Urinary bladder (tissue), 4 donors: ENCODE data around the gene CCM2L. TPM values are rescaled to one million over a fixed set of nuclear protein-coding genes. Genes with fewer than 3 reads are reported as not detected.

Experiments used
- DNase-seq: peaks from one replicate; pipeline ENCODE4 v3.0.0-alpha.2; 2015; ENCODE audit errors: extremely low spot score
- H3K27ac ChIP-seq: one replicate; pipeline ENCODE4 v1.5.1; 2013; ENCODE audit warnings: low read depth, mild to moderate bottlenecking, moderate library complexity
- H3K36me3 ChIP-seq: one replicate; pipeline ENCODE4 v1.6.1; 2013; ENCODE audit warnings: mild to moderate bottlenecking, moderate library complexity; ENCODE audit not compliant: insufficient read depth
- H3K4me1 ChIP-seq: one replicate; pipeline ENCODE4 v1.6.1; 2013; ENCODE audit warnings: mild to moderate bottlenecking, moderate library complexity; ENCODE audit not compliant: insufficient read depth
- H3K4me3 ChIP-seq: one replicate; pipeline ENCODE4 v1.5.1; 2013; ENCODE audit warnings: low read depth, low read length
- WGBS: extraction: QIAGEN DNeasy Blood & Tissue Kit; methylation state at CpG from one replicate; pipeline ENCODE4 v1.1.7; 2013; 5-methylcytosine and 5-hydroxymethylcytosine counted together
- polyA plus RNA-seq: library from polyadenylated mRNA; stranded (reverse); fragments of 200-250 nt; gene quantifications from one replicate; pipeline ENCODE4 v1.2.3, GENCODE V29; 2013
- total RNA-seq: library from RNA; depleted of rRNA; stranded (reverse); fragments of >200 nt; gene quantifications from one replicate; pipeline ENCODE4 v1.2.3, GENCODE V29; 2014
- donor health status: healthy with polysubstance abuse.
- donor health status: healthy.

CCM2L gene
- total and polyA plus RNA-seq, 2 donors: 5.8 to 9.3 TPM

- no peaks in the 10 kb centered on the region for H3K4me1 ChIP-seq
- no peak overlapping the region for H3K27ac ChIP-seq
- no peaks in the 10 kb centered on the region for H3K36me3 ChIP-seq
- no peak for DNase-seq
- 52% methylated on average over 8 of the region's 8 CpGs for WGBS
- H3K4me3 ChIP-seq: no peak overlapping the region
These were observed 3.1 kb upstream of the CCM2L start for GRCh38 chr20:32006841-32007786.

GRCh38 chr20:32007787-32008616, 2.2 kb upstream of the CCM2L start:
- no peaks in the 10 kb centered on the region for H3K36me3 ChIP-seq
- no peaks in the 10 kb centered on the region for H3K4me1 ChIP-seq
- WGBS: 18% methylated on average over 10 of the region's 10 CpGs
- DNase-seq: no peak
- H3K27ac ChIP-seq: no peak overlapping the region
- H3K4me3 ChIP-seq: no peak overlapping the region

DNA sequence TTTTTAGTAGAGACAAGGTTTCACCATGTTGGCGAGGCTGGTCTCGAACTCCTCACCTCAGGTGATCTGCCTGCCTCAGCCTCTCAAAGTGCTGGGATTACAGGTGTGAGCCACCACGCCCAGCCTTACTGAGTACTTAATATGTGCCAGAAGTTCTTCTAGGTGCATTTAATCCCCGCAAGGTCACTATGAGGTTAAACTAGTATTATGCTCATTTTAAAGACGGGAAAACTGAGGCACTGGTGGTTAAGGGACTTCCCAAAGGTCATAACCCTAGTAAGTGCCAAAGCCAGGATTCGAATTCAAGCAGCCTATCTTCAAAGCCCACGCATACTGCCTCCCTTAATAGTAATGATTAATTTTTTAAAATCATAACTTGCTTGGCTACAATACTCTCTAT, 674 bp upstream of the CCM2L start:
- H3K27ac ChIP-seq: no peak overlapping the region
- no peak overlapping the region for H3K4me3 ChIP-seq
- no peak for DNase-seq
- WGBS: 87% methylated on average over 7 of the region's 7 CpGs
- H3K4me1 ChIP-seq: no peaks in the 10 kb centered on the region
- H3K36me3 ChIP-seq: no peaks in the 10 kb centered on the region

- Histone ChIP-seq H3K36me3 (no peaks in the 10 kb centered on the region), H3K4me1 (no peaks in the 10 kb centered on the region), H3K27ac (no peak overlapping the region), H3K4me3 (peak overlapping the region; percentile 2)
- DNase-seq: no peak
- WGBS: 29% methylated on average over 8 of the region's 8 CpGs
These were observed 428 bp downstream of the CCM2L start for GRCh38 chr20:32010666-32011065.

DNA sequence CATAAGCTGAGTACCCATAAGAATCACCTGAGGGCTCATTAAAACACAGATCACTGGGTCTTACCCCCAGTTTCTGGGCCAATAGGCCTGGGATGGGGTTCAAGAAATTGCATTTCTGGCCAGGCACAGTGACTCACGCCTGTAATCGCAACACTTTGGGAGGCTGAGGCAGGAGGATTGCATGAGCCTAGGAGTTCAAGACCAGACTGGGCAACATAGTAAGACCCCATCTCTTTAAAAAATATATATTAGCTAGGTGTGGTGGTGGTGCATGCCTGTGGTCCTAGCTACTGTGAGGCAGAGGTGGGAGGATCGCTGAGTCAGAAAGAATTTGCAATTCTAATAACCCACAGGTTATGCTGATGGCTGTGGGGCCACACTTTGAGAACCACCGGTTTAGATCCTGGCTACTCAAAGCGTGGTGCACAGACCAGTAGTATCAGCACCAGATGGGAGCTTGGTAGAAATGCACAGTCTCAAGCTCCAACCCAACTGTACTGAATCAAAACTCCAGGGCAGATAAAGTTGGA, 2.0 kb downstream of the CCM2L start:
- 74% methylated on average over 5 of the region's 5 CpGs for WGBS
- H3K4me3 ChIP-seq: no peak overlapping the region
- DNase-seq: no peak
- no peaks in the 10 kb centered on the region for H3K4me1 ChIP-seq
- no peaks in the 10 kb centered on the region for H3K36me3 ChIP-seq
- no peak overlapping the region for H3K27ac ChIP-seq

- H3K27ac ChIP-seq: no peak overlapping the region
- no peaks in the 10 kb centered on the region for H3K4me1 ChIP-seq
- 80% methylated on average over 7 of the region's 7 CpGs for WGBS
- H3K36me3 ChIP-seq: no peaks in the 10 kb centered on the region
- no peak for DNase-seq
- H3K4me3 ChIP-seq: no peak overlapping the region
These were observed 3.1 kb downstream of the CCM2L start for GRCh38 chr20:32013326-32013725.

DNA sequence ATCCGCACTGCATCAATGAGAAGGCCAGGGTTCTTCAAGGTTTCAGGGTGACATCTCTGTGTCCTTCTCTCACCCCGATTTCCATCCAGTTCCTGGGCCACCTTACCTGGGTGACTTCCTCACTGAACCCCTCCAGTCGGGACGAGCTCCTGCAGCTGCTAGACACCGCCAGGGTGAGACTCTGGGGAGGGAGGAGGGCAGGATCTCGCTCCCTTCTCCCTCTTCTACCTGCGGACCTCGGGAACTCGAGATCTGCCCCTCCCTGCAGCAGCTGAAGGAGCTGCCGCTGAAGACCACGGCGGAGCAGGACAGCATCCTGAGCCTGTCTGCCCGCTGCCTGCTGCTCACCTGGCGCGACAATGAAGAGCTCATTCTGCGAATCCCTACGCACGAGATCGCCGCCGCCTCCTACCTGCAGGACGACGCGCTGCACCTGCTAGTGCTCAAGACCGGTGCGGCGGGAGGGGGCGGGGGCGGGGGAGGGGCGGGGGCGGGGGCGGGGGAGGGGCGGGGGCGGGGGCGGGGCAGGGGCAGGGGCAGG, 7.5 kb downstream of the CCM2L start:
- Histone ChIP-seq H3K4me3 (no peak overlapping the region), H3K36me3 (no peaks in the 10 kb centered on the region), H3K27ac (no peak overlapping the region), H3K4me1 (peaks cover 1% of the 10 kb centered on the region)
- 9% methylated on average over 28 of the region's 35 CpGs for WGBS
- no peak for DNase-seq

DNA sequence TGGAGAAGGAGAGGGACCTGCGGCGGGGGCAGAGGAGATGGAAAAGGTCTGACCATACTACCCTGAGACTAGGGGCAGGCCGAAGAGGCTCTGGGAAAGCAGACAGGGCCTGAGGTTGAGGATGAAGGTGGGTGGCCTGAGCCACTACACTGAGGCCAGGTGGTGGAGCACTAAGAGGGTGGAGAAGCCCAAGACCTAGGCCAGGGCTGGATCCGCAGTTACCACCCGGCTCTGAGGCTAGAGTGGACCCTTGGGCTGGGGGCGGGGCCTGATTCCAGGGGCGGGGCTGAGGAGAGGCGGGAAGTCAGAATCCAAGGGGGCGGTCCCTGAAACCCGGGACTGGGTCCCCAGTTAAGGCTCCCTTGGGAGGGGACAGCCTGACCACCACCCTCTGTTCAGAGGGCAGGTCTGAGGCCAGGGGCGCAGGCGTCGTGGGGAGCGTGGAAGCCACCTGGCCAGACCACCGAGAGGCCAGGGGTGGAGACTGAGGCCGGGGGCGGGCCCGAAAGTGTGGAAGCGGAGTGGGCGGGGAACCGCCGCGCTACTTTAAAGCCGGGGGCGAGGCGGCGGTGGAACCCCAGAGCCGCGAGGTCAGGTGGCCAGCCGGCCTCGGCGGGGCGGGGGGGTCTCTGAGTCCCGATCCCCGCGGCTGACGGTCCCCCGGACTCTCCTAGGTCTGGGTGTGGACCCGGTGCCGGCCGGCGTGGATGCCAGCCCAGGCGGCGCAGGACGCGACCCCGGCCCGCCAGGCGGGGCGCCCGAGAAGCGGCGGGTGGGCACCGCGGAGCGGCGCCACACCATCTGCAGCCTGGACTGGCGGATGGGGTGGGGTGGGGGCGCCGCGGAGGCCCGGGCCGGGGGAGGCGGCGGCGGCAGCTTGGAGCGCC, 8.3 kb downstream of the CCM2L start:
- DNase-seq: no peak
- peak overlapping the region; percentile 59 for H3K4me3 ChIP-seq
- peaks cover 1% of the 10 kb centered on the region for H3K4me1 ChIP-seq
- under 1% methylated on average over 67 of the region's 67 CpGs for WGBS
- no peak overlapping the region for H3K27ac ChIP-seq
- H3K36me3 ChIP-seq: no peaks in the 10 kb centered on the region

- Histone ChIP-seq H3K4me1 (peaks cover 1% of the 10 kb centered on the region), H3K36me3 (no peaks in the 10 kb centered on the region), H3K4me3 (peak overlapping the region; percentile 59), H3K27ac (no peak overlapping the region)
- no peak for DNase-seq
- under 1% methylated on average over 42 of the region's 42 CpGs for WGBS
These were observed 8.9 kb downstream of the CCM2L start for GRCh38 chr20:32019156-32019510.

GRCh38 chr20:32019563-32020463, 9.6 kb downstream of the CCM2L start:
- H3K36me3 ChIP-seq: no peaks in the 10 kb centered on the region
- 22% methylated on average over 11 of the region's 11 CpGs for WGBS
- H3K27ac ChIP-seq: no peak overlapping the region
- DNase-seq: no peak
- peaks cover 1% of the 10 kb centered on the region for H3K4me1 ChIP-seq
- H3K4me3 ChIP-seq: peak overlapping the region; percentile 59

- H3K4me1 ChIP-seq: peaks cover 1% of the 10 kb centered on the region
- H3K36me3 ChIP-seq: no peaks in the 10 kb centered on the region
- no peak for DNase-seq
- H3K27ac ChIP-seq: no peak overlapping the region
- WGBS: 83% methylated on average over 4 of the region's 4 CpGs
- no peak overlapping the region for H3K4me3 ChIP-seq
These were observed 10.9 kb downstream of the CCM2L start for GRCh38 chr20:32021091-32021490.

- 79% methylated on average over 6 of the region's 6 CpGs for WGBS
- DNase-seq: no peak
- no peaks in the 10 kb centered on the region for H3K36me3 ChIP-seq
- no peak overlapping the region for H3K27ac ChIP-seq
- no peak overlapping the region for H3K4me3 ChIP-seq
- no peaks in the 10 kb centered on the region for H3K4me1 ChIP-seq
These were observed 14.6 kb downstream of the CCM2L start for GRCh38 chr20:32024683-32025295.
